ENCODE data around the gene GPX2. TPM values are rescaled to one million over a fixed set of nuclear protein-coding genes. Genes with fewer than 3 reads are reported as not detected.

Gene GPX2
- total and polyA plus RNA-seq, 2 experiments from 2014 or later = not detected

GRCh38 chr14:64953661-64954060 is 11.1 kb upstream of the GPX2 start:
- Histone ChIP-seq H3K4me3 (no peak overlapping the region), H3K36me3 (no peaks in the 10 kb centered on the region), H3K27ac (no peak overlapping the region), H3K9me3 (ENCODE audit: low read depth) (no peaks in the 10 kb centered on the region), H3K27me3 (no peaks in the 10 kb centered on the region), H3K4me1 (ENCODE audit: low read depth) (no peaks in the 10 kb centered on the region)
- no peak for TF ChIP-seq CTCF (IDR thresholded peaks at IDR 0.05; ENCODE audit: low read depth, low read length)
- no peak for DNase-seq (ENCODE audit: low read depth in 1 of 2, low spot score in 1 of 2)

- no peak for TF ChIP-seq CTCF (IDR thresholded peaks at IDR 0.05; ENCODE audit: low read depth, low read length)
Observed at GRCh38 chr14:64953310-64953654, 10.7 kb upstream of the GPX2 start.

DNA sequence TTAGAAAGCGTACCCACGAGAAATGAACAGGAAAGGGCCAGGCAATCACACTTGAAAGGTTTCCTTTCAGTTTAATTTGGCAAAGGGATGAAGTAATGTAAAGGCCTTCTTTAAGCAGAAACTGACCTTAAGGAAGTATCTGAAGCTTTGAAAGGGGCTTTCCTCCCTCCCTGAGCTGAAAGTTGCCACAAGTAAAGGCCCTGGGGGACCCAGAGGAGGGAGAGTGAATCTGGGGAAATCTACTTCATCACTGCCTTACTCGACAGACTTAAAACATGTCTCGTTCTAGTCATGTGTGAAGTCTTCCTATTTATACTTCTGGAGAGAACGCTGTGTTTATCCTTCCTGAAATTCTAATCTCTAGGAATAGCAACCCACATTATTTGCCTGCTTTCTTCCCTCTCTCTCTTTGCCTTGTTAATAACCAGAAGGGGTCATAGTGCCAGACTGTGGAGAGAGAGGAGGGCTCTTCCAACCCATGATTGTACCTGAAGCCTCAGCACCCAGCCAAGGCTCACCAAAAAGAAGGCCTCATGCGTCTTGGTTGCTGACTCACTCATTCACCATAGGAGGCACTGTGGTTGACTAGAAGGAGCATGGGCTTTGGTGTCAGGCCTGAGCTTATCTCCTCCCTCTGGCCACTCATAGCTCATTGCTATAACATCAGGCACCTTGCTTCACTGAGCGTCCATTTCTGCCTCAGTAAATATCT is 10.2 kb upstream of the GPX2 start:
- TF ChIP-seq CTCF (IDR thresholded peaks at IDR 0.05; ENCODE audit: low read depth, low read length) = no peak
- H3K36me3 ChIP-seq = no peaks in the 10 kb centered on the region
- H3K4me1 ChIP-seq (ENCODE audit: low read depth) = no peaks in the 10 kb centered on the region
- no peak overlapping the region for H3K27ac ChIP-seq
- no peaks in the 10 kb centered on the region for H3K27me3 ChIP-seq
- no peak overlapping the region for H3K4me3 ChIP-seq
- peak in 1 of 2 donors; percentile 9 for DNase-seq (ENCODE audit: low read depth in 1 of 2, low spot score in 1 of 2)
- H3K9me3 ChIP-seq (ENCODE audit: low read depth) = no peaks in the 10 kb centered on the region

More at GRCh38 chr14:64953310-64953654, 10.7 kb upstream of the GPX2 start:
- Histone ChIP-seq H3K27ac (no peak overlapping the region), H3K4me3 (no peak overlapping the region), H3K4me1 (ENCODE audit: low read depth) (no peaks in the 10 kb centered on the region), H3K36me3 (no peaks in the 10 kb centered on the region), H3K9me3 (ENCODE audit: low read depth) (no peaks in the 10 kb centered on the region), H3K27me3 (no peaks in the 10 kb centered on the region)
- no peak for DNase-seq (ENCODE audit: low read depth in 1 of 2, low spot score in 1 of 2)

GRCh38 chr14:64951724-64952123 is 9.2 kb upstream of the GPX2 start:
- H3K27me3 ChIP-seq = no peaks in the 10 kb centered on the region
- H3K27ac ChIP-seq = no peak overlapping the region
- no peaks in the 10 kb centered on the region for H3K9me3 ChIP-seq (ENCODE audit: low read depth)
- no peak for DNase-seq (ENCODE audit: low read depth in 1 of 2, low spot score in 1 of 2)
- no peaks in the 10 kb centered on the region for H3K36me3 ChIP-seq
- no peaks in the 10 kb centered on the region for H3K4me1 ChIP-seq (ENCODE audit: low read depth)
- TF ChIP-seq CTCF (IDR thresholded peaks at IDR 0.05; ENCODE audit: low read depth, low read length) = no peak
- no peak overlapping the region for H3K4me3 ChIP-seq

- no peak for DNase-seq (ENCODE audit: low read depth in 1 of 2, low spot score in 1 of 2)
- Histone ChIP-seq H3K9me3 (ENCODE audit: low read depth) (no peaks in the 10 kb centered on the region), H3K27me3 (no peaks in the 10 kb centered on the region), H3K4me3 (no peak overlapping the region), H3K36me3 (no peaks in the 10 kb centered on the region), H3K4me1 (ENCODE audit: low read depth) (no peaks in the 10 kb centered on the region), H3K27ac (no peak overlapping the region)
- no peak for TF ChIP-seq CTCF (IDR thresholded peaks at IDR 0.05; ENCODE audit: low read depth, low read length)
Observed at GRCh38 chr14:64951291-64951690, 8.7 kb upstream of the GPX2 start.
